GM12875 (cell line): ENCODE data around the gene ZNF839.

ENCODE experiments used
- H3K4me3 ChIP-seq: one replicate; pipeline ENCODE4 v1.5.1; 2011; ENCODE audit warnings: low read depth, low read length, control low read depth
- TF ChIP-seq, protein P1 (sequence below): IDR thresholded peaks from 2 replicates; pipeline ENCODE4 v1.5.1; 2011; ENCODE audit warnings: low read depth, mild to moderate bottlenecking, control low read depth, inconsistent platforms, low read length, moderate library complexity, borderline replicate concordance; ENCODE audit not compliant: insufficient read depth

Gene ZNF839

DNA sequence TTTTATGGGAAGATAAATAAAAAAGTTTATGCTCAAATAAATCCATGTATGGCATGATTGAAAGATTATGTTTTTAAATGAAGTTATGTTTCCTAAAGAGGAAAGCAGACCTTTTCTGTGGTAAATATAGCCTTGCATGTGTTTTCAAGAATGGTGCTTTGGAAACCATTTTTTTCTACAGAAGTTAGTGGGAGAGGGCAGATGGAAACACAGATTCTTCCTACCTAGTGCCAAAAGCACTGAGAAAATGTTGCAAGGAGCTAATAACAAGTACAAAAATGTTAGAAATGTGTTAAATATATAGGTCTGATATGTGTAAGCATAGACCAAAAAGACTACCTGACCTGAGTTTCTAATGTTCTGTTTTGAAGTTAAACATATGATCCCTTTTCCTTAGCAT lies 67.5 kb downstream of the ZNF839 start:
- TF ChIP-seq, protein P1, sequence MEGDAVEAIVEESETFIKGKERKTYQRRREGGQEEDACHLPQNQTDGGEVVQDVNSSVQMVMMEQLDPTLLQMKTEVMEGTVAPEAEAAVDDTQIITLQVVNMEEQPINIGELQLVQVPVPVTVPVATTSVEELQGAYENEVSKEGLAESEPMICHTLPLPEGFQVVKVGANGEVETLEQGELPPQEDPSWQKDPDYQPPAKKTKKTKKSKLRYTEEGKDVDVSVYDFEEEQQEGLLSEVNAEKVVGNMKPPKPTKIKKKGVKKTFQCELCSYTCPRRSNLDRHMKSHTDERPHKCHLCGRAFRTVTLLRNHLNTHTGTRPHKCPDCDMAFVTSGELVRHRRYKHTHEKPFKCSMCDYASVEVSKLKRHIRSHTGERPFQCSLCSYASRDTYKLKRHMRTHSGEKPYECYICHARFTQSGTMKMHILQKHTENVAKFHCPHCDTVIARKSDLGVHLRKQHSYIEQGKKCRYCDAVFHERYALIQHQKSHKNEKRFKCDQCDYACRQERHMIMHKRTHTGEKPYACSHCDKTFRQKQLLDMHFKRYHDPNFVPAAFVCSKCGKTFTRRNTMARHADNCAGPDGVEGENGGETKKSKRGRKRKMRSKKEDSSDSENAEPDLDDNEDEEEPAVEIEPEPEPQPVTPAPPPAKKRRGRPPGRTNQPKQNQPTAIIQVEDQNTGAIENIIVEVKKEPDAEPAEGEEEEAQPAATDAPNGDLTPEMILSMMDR, result no peak
- no peak overlapping the region for H3K4me3 ChIP-seq

DNA sequence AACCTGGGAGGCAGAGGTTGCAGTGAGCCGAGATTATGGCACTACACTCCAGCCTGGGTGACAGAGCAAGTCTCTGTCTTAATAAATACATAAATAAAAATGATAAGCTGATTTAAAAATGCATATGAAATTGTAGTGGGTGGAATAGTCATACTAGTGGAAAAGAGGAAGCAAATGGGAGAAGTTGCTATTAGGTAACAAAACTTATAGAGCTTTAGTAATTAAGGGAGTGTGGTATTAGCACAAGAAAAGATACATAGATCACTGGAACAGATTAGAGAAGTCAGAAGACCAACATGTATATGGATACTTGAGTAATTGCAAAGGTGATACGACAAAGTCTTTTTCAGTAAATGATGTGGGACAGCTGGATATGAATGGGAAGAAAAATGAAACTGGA lies 69.7 kb downstream of the ZNF839 start:
- TF ChIP-seq, protein P1, result no peak
- no peak overlapping the region for H3K4me3 ChIP-seq

DNA sequence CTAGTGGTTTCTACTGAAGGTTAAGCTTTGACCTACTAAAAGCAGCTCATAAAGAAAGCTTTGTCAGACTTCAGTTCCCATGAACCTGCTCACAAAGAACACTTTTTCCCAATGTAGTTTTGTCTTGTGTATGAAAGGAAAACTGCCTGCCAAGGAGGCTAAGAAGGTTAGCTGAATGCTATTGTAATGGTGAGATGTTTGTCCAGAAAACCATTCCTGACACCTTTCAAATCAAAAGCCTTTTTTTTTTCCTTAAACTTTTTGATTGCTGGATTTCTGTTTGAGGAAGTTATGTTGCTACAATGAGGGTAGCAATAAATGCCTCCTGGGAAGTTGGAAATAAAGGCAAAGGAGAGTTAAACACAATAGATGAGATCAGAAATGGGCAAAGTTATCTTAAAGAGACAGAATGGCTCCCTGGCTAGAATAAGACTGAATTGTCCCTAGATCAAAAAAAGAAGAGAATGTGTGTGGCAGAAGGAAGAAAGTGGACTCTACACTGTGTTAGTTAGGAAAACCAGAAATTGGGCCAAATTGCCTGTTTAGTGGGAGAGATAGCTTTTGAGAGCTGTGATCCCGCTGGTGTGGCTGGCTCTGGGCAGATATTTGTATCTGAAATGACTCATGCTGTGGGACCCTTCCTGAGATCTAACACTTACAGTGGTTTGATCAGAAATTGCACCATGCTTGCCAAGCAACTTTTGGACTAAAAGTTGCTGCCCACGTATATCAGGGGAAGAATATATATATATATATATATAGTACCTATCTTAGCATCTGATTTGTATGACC lies 70.7 kb downstream of the ZNF839 start:
- TF ChIP-seq, protein P1, result no peak
- H3K4me3 ChIP-seq, result no peak overlapping the region
